GM18508 (cell line): ENCODE data around the gene PPFIBP1.
"Not testable (repeated sequence)": the region's sequence is repeated elsewhere in the genome, so short reads cannot be mapped to it uniquely, and the experiment has no call there.

Source experiments
- ATAC-seq: cut with Tn5 transposase; IDR thresholded peaks from one replicate; pipeline ENCODE4 v1.9.1; 2021; ENCODE audit warnings: moderate number of reproducible peaks; ENCODE audit not compliant: insufficient read depth, unreplicated experiment

Gene PPFIBP1

GRCh38 chr12:27555925-27556778, 32.1 kb downstream of the PPFIBP1 start:
- ATAC-seq, result no peak

- no peak for ATAC-seq
Observed at GRCh38 chr12:27560126-27560525, 36.1 kb downstream of the PPFIBP1 start.

- no peak for ATAC-seq
Observed at GRCh38 chr12:27561535-27562350, 37.7 kb downstream of the PPFIBP1 start.

GRCh38 chr12:27564612-27565213, 40.7 kb downstream of the PPFIBP1 start:
- no peak for ATAC-seq

GRCh38 chr12:27566159-27566558, 42.2 kb downstream of the PPFIBP1 start:
- ATAC-seq, result no peak

- no peak for ATAC-seq
Observed at GRCh38 chr12:27566626-27567025, 42.6 kb downstream of the PPFIBP1 start.

- ATAC-seq, result no peak
Observed at GRCh38 chr12:27571463-27571862, 47.5 kb downstream of the PPFIBP1 start.

- no peak for ATAC-seq
Observed at GRCh38 chr12:27572486-27573255, 48.7 kb downstream of the PPFIBP1 start.

GRCh38 chr12:27573972-27574371, 50.0 kb downstream of the PPFIBP1 start:
- ATAC-seq, result no peak

GRCh38 chr12:27575090-27575761, 51.2 kb downstream of the PPFIBP1 start:
- ATAC-seq, result no peak

- ATAC-seq, result no peak
Observed at GRCh38 chr12:27575762-27576118, 51.7 kb downstream of the PPFIBP1 start.

- ATAC-seq, result no peak
Observed at GRCh38 chr12:27576667-27577347, 52.8 kb downstream of the PPFIBP1 start.

- no peak for ATAC-seq
Observed at GRCh38 chr12:27577688-27578087, 53.7 kb downstream of the PPFIBP1 start.

GRCh38 chr12:27578689-27579372, 54.8 kb downstream of the PPFIBP1 start:
- no peak for ATAC-seq

- ATAC-seq, result no peak
Observed at GRCh38 chr12:27580561-27581330, 56.7 kb downstream of the PPFIBP1 start.

- not testable (repeated sequence) for ATAC-seq
Observed at GRCh38 chr12:27581331-27581671, 57.3 kb downstream of the PPFIBP1 start.

- not testable (repeated sequence) for ATAC-seq
Observed at GRCh38 chr12:27581833-27582232, 57.8 kb downstream of the PPFIBP1 start.

GRCh38 chr12:27582445-27582844, 58.4 kb downstream of the PPFIBP1 start:
- ATAC-seq, result not testable (repeated sequence)
